HepG2 (cell line): ENCODE data around the gene ETFB. TPM values are rescaled to one million over a fixed set of nuclear protein-coding genes. Genes with fewer than 3 reads are reported as not detected.

ENCODE experiments used
- ATAC-seq: fragments of 200-7000 bp; cut with Tn5 transposase; 3 replicates; pipeline ENCODE4 v1.9.1; 2020; ENCODE audit warnings: mild to moderate bottlenecking, moderate library complexity
- BruUV-seq: library from RNA; stranded (reverse); fragments of 400-500 nt; replicated peaks from 2 replicates; lab custom pipeline; 2021; lab: Mats Ljungman, UMichigan
- CTCF ChIA-PET: fragments of 300-600 bp; formaldehyde crosslinking; extraction: SDS; loops from one replicate; lab custom pipeline; 2021; ENCODE audit warnings: low total read pairs, inconsistent platforms, low intra/inter-chr PET ratio; lab: Yijun Ruan, JAX
- POLR2A ChIA-PET: fragments of 350-600 bp; sonication (Branson Sonifier 250); formaldehyde crosslinking; loops from one replicate; lab custom pipeline; 2020; ENCODE audit warnings: antibody characterized with exemption, inconsistent platforms; lab: Yijun Ruan, JAX
- DNase-seq: peaks from one replicate; pipeline ENCODE4 v3.0.0-alpha.2; 2015; ENCODE audit warnings: low spot score
- FAIRE-seq: peaks from 3 replicates; lab custom pipeline; 2011; peaks lifted over from hg19 to GRCh38; lab: Jason Lieb, UNC
- H2AFZ ChIP-seq: one replicate; pipeline ENCODE4 v1.6.1; 2011; ENCODE audit warnings: low read length, inconsistent platforms
- H3K27ac ChIP-seq: fragments of 300-600 bp; 3 replicates; pipeline ENCODE4 v1.8.0; 2011; ENCODE audit warnings: mixed run types, mild to moderate bottlenecking, mixed read lengths, low read length, inconsistent platforms; ENCODE audit not compliant: insufficient read depth; ENCODE audit errors: extremely low read length
- H3K27me3 ChIP-seq, 2 experiments: fragments of 200-600 bp in 1 of 2; 2 replicates in 1 of 2; 3 replicates in 1 of 2; pipeline versions ENCODE4 v1.6.0 to v1.8.0; 2011; ENCODE audit warnings: low read length in 2 of 2, mild to moderate bottlenecking in 2 of 2, moderate library complexity in 2 of 2, inconsistent platforms in 1 of 2; ENCODE audit not compliant: insufficient read depth in 2 of 2, control insufficient read depth in 1 of 2
- H3K36me3 ChIP-seq, 2 experiments: fragments of 200-600 bp in 1 of 2; replicated peaks in 1 of 2; 2 replicates in 1 of 2; 3 replicates in 1 of 2; pipeline versions ENCODE4 v1.5.1 to v1.8.0; 2011; ENCODE audit warnings: low read length in 2 of 2, inconsistent platforms in 1 of 2; ENCODE audit not compliant: insufficient read depth in 2 of 2, control insufficient read depth in 1 of 2
- H3K4me1 ChIP-seq: 2 replicates; pipeline ENCODE4 v1.5.1; 2012; ENCODE audit warnings: low read length, inconsistent platforms; ENCODE audit not compliant: insufficient read depth
- H3K4me2 ChIP-seq: 2 replicates; pipeline ENCODE4 v1.6.0; 2011; ENCODE audit warnings: low read depth, low read length, inconsistent platforms
- H3K4me3 ChIP-seq, 3 experiments: fragments of 200-600 bp in 1 of 3; sonication (generic), shearing (Covaris generic) in 1 of 3; replicated peaks in 1 of 3; 2 replicates each; pipeline ENCODE4 v1.5.1; 2011 to 2016; ENCODE audit warnings: low read length in 3 of 3, inconsistent platforms in 2 of 3, low read depth in 2 of 3, mild to moderate bottlenecking in 2 of 3, control low read depth in 1 of 3, mixed read lengths in 1 of 3; ENCODE audit not compliant: insufficient read depth in 1 of 3
- H3K79me2 ChIP-seq: one replicate; pipeline ENCODE4 v1.6.1; 2011; ENCODE audit warnings: low read length, inconsistent platforms; ENCODE audit not compliant: insufficient read depth
- H3K9ac ChIP-seq: 2 replicates; pipeline ENCODE4 v1.6.0; 2011; ENCODE audit warnings: mild to moderate bottlenecking, low read depth, low read length, inconsistent platforms; ENCODE audit not compliant: insufficient read depth
- H3K9me3 ChIP-seq: 2 replicates; pipeline ENCODE4 v1.5.1; 2012; ENCODE audit warnings: mild to moderate bottlenecking, low read length
- H4K20me1 ChIP-seq: 2 replicates; pipeline ENCODE4 v1.6.0; 2011; ENCODE audit warnings: inconsistent platforms, mild to moderate bottlenecking, low read length, moderate library complexity; ENCODE audit not compliant: insufficient read depth
- HNRNPL ChIP-seq: fragments of 200-400 bp; formaldehyde crosslinking; IDR thresholded peaks from 2 replicates; pipeline ENCODE4 v1.6.1; 2017; ENCODE audit warnings: mild to moderate bottlenecking, low read depth, low read length
- MTA1 ChIP-seq: sonication (generic); formaldehyde crosslinking; IDR thresholded peaks from 2 replicates; pipeline ENCODE4 v1.4.0; 2020; ENCODE audit warnings: missing genetic modification reagents, mild to moderate bottlenecking, borderline replicate concordance
- MYC ChIP-seq: sonication (generic); formaldehyde crosslinking; IDR thresholded peaks from 2 replicates; pipeline ENCODE4 v1.9.0; 2021; ENCODE audit warnings: missing genetic modification reagents, borderline replicate concordance
- RBFOX2 ChIP-seq: fragments of 200-400 bp; formaldehyde crosslinking; IDR thresholded peaks from 2 replicates; pipeline ENCODE4 v1.6.1; 2017; ENCODE audit warnings: low read depth, mild to moderate bottlenecking, low read length
- RBM22 ChIP-seq: fragments of 200-400 bp; formaldehyde crosslinking; optimal IDR thresholded peaks from 2 replicates; pipeline ENCODE3; 2017; ENCODE audit warnings: mild to moderate bottlenecking, low read length, moderate library complexity
- RXRA ChIP-seq: sonication (generic); formaldehyde crosslinking; IDR thresholded peaks from 2 replicates; pipeline ENCODE4 v1.5.1; 2020; ENCODE audit warnings: missing genetic modification reagents
- STAG1 ChIP-seq: sonication (generic); formaldehyde crosslinking; IDR thresholded peaks from 2 replicates; pipeline ENCODE4 v1.4.0; 2020; ENCODE audit warnings: missing genetic modification reagents
- ZBTB38 ChIP-seq: sonication (generic); formaldehyde crosslinking; IDR thresholded peaks from 2 replicates; pipeline ENCODE4 v1.5.1; 2020; ENCODE audit warnings: mild to moderate bottlenecking, missing genetic modification reagents
- ZC3H4 ChIP-seq: sonication (generic); formaldehyde crosslinking; IDR thresholded peaks from 2 replicates; pipeline ENCODE4 v1.4.0; 2020; ENCODE audit warnings: missing genetic modification reagents, borderline replicate concordance
- ZNF263 ChIP-seq: sonication (generic); formaldehyde crosslinking; IDR thresholded peaks from 2 replicates; pipeline ENCODE4 v1.4.0; 2020; ENCODE audit warnings: missing genetic modification reagents
- ZNF441 ChIP-seq: sonication (generic); formaldehyde crosslinking; IDR thresholded peaks from 2 replicates; pipeline ENCODE4 v1.7.0; 2021; ENCODE audit warnings: missing genetic modification reagents, borderline replicate concordance
- ZNF768 ChIP-seq: sonication (generic); formaldehyde crosslinking; IDR thresholded peaks from 2 replicates; pipeline ENCODE4 v1.4.0; 2020; ENCODE audit warnings: missing genetic modification reagents
- ZSCAN30 ChIP-seq: sonication (generic); formaldehyde crosslinking; IDR thresholded peaks from 2 replicates; pipeline ENCODE4 v1.5.0; 2020; ENCODE audit warnings: mild to moderate bottlenecking, missing genetic modification reagents
- WGBS: methylation state at CpG from one replicate; pipeline ENCODE4 v1.1.6; 2017; ENCODE audit warnings: low lambda C conversion rate; 5-methylcytosine and 5-hydroxymethylcytosine counted together
- in situ Hi-C: cut with HindIII; loops from 2 replicates; pipeline ENCODE4 v1.10.0; 2017; ENCODE audit warnings: low pct_unique_long_range_greater_than_20kb; ENCODE audit not compliant: extremely low pct_ligation_motif_present
- intact Hi-C: fragments of 100-400 bp; cut with micrococcal nuclease; formaldehyde crosslinking; loops from one replicate; pipeline ENCODE4 v1.10.0; 2022; ENCODE audit not compliant: unreplicated experiment
- polyA plus RNA-seq, 8 experiments: library from polyadenylated mRNA; depleted of rRNA in 3 of 8; stranded (reverse) in 7 of 8; unstranded in 1 of 8; fragments of >200 nt; fragmentation: Illumina TruSeq in 4 of 8; extraction: Trizol in 4 of 8; gene quantifications; 2 replicates each; pipeline versions ENCODE4 v1.2.1 to v1.2.3, GENCODE V29; 2011 to 2016; ENCODE audit warnings: low read depth in 4 of 8, missing spikeins in 1 of 8, mixed read lengths in 1 of 8; ENCODE audit not compliant: insufficient read depth in 1 of 8
- total RNA-seq, 5 experiments: library from RNA; depleted of rRNA; stranded (reverse); fragments of >200 nt; fragmentation: Illumina TruSeq; extraction: Trizol; gene quantifications; 2 replicates each; pipeline ENCODE4 v1.2.3, GENCODE V29; 2016; ENCODE audit warnings: low read depth in 1 of 5
- TF ChIP-seq, protein P1 (sequence below): sonication (generic); formaldehyde crosslinking; IDR thresholded peaks from 2 replicates; pipeline ENCODE4 v1.4.0; 2020; ENCODE audit warnings: missing genetic modification reagents, mild to moderate bottlenecking, borderline replicate concordance
- TF ChIP-seq, protein P2 (sequence below): sonication (generic); formaldehyde crosslinking; IDR thresholded peaks from 2 replicates; pipeline ENCODE4 v1.9.0; 2022; ENCODE audit warnings: low read depth, missing genetic modification reagents
- TF ChIP-seq, protein P3 (sequence below): sonication (generic); formaldehyde crosslinking; IDR thresholded peaks from 2 replicates; pipeline ENCODE4 v1.9.0; 2022; ENCODE audit warnings: missing genetic modification reagents, mild to moderate bottlenecking, borderline replicate concordance
- TF ChIP-seq, protein P4 (sequence below): sonication (generic); formaldehyde crosslinking; IDR thresholded peaks from 2 replicates; pipeline ENCODE4 v1.5.0; 2020; ENCODE audit warnings: mild to moderate bottlenecking, missing genetic modification reagents, moderate library complexity

Gene ETFB
- total and polyA plus RNA-seq, 2 of the 13 experiments (the other 11 are each of a cell fraction or from before 2014, with no cell fraction given) = 678 to 1,314 TPM

DNA sequence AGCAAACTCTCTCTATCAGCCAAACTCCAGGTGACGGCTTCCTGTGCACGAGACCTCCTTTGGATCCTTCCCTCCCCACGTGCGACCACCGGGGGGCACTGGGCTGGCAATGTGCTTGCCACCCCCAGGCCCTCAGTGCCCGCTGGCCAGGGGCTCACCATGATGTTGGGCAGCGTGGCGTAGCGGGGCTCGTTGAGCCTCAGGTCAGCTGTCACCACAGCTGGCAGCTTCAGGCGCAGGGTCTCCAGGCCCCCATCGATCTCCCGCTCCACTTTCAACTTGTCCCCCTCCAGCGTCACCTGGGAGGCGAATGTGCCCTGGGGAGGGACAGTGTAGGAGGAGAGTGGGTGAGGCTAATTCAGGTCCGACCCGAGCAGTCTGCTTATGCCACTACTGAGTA, 19.4 kb downstream of the ETFB start:
- Histone ChIP-seq H3K4me2 (no peak overlapping the region), H2AFZ (no peak overlapping the region), H3K4me1 (peaks cover 100% of the 10 kb centered on the region), H3K4me3 (no peak overlapping the region), H3K9me3 (no peaks in the 10 kb centered on the region), H3K79me2 (peaks cover 38% of the 10 kb centered on the region), H3K27ac (peak overlapping the region; percentile 79), H3K36me3 (peaks cover 20 to 60% of the 10 kb centered on the region in 2 experiments), H3K27me3 (no peaks in the 10 kb centered on the region; a peak in 1 of 5 replicates), H4K20me1 (peaks cover 37% of the 10 kb centered on the region), H3K9ac (peak overlapping the region; percentile 42; the same call in 1 of the 2 replicates)
- intact Hi-C loops = no loop called here
- no peak for FAIRE-seq
- POLR2A ChIA-PET = interaction anchor here (0.6 to 7.2 kb wide), 2 partner anchors 16 to 215 kb away, joined by 3 to 259 read pairs; partner anchors contain the start of gene ETFB
- 95% methylated on average over 15 of the region's 17 CpGs for WGBS
- no peak for ATAC-seq
- CTCF ChIA-PET = no interaction called here
- BruUV-seq = no TSS peak
- DNase-seq = no peak
- in situ Hi-C loops = no loop called here
- TF ChIP-seq RBM22 = peak; percentile 65
- TF ChIP-seq ZSCAN30 (CRISPR knock-in tag) = no peak
- no peak for TF ChIP-seq ZNF263
- TF ChIP-seq, protein P1, sequence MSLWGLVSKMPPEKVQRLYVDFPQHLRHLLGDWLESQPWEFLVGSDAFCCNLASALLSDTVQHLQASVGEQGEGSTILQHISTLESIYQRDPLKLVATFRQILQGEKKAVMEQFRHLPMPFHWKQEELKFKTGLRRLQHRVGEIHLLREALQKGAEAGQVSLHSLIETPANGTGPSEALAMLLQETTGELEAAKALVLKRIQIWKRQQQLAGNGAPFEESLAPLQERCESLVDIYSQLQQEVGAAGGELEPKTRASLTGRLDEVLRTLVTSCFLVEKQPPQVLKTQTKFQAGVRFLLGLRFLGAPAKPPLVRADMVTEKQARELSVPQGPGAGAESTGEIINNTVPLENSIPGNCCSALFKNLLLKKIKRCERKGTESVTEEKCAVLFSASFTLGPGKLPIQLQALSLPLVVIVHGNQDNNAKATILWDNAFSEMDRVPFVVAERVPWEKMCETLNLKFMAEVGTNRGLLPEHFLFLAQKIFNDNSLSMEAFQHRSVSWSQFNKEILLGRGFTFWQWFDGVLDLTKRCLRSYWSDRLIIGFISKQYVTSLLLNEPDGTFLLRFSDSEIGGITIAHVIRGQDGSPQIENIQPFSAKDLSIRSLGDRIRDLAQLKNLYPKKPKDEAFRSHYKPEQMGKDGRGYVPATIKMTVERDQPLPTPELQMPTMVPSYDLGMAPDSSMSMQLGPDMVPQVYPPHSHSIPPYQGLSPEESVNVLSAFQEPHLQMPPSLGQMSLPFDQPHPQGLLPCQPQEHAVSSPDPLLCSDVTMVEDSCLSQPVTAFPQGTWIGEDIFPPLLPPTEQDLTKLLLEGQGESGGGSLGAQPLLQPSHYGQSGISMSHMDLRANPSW (CRISPR knock-in tag) = no peak
- TF ChIP-seq, protein P2, sequence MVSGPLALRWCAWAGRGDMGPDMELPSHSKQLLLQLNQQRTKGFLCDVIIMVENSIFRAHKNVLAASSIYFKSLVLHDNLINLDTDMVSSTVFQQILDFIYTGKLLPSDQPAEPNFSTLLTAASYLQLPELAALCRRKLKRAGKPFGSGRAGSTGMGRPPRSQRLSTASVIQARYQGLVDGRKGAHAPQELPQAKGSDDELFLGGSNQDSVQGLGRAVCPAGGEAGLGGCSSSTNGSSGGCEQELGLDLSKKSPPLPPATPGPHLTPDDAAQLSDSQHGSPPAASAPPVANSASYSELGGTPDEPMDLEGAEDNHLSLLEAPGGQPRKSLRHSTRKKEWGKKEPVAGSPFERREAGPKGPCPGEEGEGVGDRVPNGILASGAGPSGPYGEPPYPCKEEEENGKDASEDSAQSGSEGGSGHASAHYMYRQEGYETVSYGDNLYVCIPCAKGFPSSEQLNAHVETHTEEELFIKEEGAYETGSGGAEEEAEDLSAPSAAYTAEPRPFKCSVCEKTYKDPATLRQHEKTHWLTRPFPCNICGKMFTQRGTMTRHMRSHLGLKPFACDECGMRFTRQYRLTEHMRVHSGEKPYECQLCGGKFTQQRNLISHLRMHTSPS (CRISPR knock-in tag) = peak; percentile 73; the same call in 1 of the 2 replicates
- TF ChIP-seq ZBTB38 (CRISPR knock-in tag) = no peak
- peak; percentile 44; the same call in 1 of the 2 replicates for TF ChIP-seq ZNF768 (CRISPR knock-in tag)
- TF ChIP-seq, protein P3, sequence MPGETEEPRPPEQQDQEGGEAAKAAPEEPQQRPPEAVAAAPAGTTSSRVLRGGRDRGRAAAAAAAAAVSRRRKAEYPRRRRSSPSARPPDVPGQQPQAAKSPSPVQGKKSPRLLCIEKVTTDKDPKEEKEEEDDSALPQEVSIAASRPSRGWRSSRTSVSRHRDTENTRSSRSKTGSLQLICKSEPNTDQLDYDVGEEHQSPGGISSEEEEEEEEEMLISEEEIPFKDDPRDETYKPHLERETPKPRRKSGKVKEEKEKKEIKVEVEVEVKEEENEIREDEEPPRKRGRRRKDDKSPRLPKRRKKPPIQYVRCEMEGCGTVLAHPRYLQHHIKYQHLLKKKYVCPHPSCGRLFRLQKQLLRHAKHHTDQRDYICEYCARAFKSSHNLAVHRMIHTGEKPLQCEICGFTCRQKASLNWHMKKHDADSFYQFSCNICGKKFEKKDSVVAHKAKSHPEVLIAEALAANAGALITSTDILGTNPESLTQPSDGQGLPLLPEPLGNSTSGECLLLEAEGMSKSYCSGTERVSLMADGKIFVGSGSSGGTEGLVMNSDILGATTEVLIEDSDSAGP = peak; percentile 42
- TF ChIP-seq ZC3H4 (CRISPR knock-in tag) = peak; percentile 66; the same call in 1 of the 2 replicates
- TF ChIP-seq RXRA (CRISPR knock-in tag) = peak; percentile 23; the same call in 1 of the 2 replicates
- peak; percentile 98 for TF ChIP-seq HNRNPL
- TF ChIP-seq MYC (CRISPR knock-in tag) = no peak
- TF ChIP-seq RBFOX2 = peak; percentile 91
- TF ChIP-seq STAG1 = peak; percentile 35; the same call in 1 of the 2 replicates
- TF ChIP-seq, protein P4, sequence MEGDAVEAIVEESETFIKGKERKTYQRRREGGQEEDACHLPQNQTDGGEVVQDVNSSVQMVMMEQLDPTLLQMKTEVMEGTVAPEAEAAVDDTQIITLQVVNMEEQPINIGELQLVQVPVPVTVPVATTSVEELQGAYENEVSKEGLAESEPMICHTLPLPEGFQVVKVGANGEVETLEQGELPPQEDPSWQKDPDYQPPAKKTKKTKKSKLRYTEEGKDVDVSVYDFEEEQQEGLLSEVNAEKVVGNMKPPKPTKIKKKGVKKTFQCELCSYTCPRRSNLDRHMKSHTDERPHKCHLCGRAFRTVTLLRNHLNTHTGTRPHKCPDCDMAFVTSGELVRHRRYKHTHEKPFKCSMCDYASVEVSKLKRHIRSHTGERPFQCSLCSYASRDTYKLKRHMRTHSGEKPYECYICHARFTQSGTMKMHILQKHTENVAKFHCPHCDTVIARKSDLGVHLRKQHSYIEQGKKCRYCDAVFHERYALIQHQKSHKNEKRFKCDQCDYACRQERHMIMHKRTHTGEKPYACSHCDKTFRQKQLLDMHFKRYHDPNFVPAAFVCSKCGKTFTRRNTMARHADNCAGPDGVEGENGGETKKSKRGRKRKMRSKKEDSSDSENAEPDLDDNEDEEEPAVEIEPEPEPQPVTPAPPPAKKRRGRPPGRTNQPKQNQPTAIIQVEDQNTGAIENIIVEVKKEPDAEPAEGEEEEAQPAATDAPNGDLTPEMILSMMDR (CRISPR knock-in tag) = peak; percentile 52
- peak; percentile 50; the same call in 1 of the 2 replicates for TF ChIP-seq MTA1
- 0 out of 2 replicates have a peak, but pooled peaks have one; percentile 6 for TF ChIP-seq ZNF441 (CRISPR knock-in tag)
